Right ventricle myocardium inferior (tissue), 1 donor: ENCODE results near the gene FKBP15. TPM values are rescaled to one million over a fixed set of nuclear protein-coding genes. Genes with fewer than 3 reads are reported as not detected.
"Not testable (repeated sequence)": the region's sequence is repeated elsewhere in the genome, so short reads cannot be mapped to it uniquely, and the experiment has no call there.

Source experiments
- ATAC-seq: fragments of 200-7000 bp; cut with Tn5 transposase; one replicate; pipeline ENCODE4 v1.9.1; 2020; ENCODE audit warnings: mild to moderate bottlenecking, moderate library complexity
- DNase-seq: peaks from one replicate; pipeline ENCODE4 v3.0.0; 2021; ENCODE audit errors: missing footprints
- intact Hi-C: fragments of 100-400 bp; cut with DNase I; formaldehyde crosslinking; loops from one replicate; pipeline ENCODE4 v1.11.0; 2022
- total RNA-seq: library from RNA; stranded (reverse); fragmentation: NEBNext Ultra II Directional; extraction: Animal tissue kit (Norgen Biotek cat#: 25700); gene quantifications from one replicate; pipeline ENCODE4 v1.2.1, GENCODE V29; 2021
- donor health status: DM: no; HTN: yes; CAD: no; lungs with severe emphysema.

Gene FKBP15
- total RNA-seq, 1 donor from 2014 or later: 19.4 TPM

- DNase-seq: no peak
- peak; percentile 56 for ATAC-seq
- intact Hi-C loops: no loop called here
Observed at GRCh38 chr9:113137196-113138168, 83.6 kb downstream of the FKBP15 start.

GRCh38 chr9:113131689-113132151 is 89.4 kb downstream of the FKBP15 start:
- no peak for ATAC-seq
- DNase-seq: no peak
- intact Hi-C loops: no loop called here

- DNase-seq (no peak), ATAC-seq (no peak)
- intact Hi-C loops: no loop called here
Observed at GRCh38 chr9:113129884-113130283, 91.2 kb downstream of the FKBP15 start.

- ATAC-seq (no peak), DNase-seq (no peak)
- intact Hi-C loops: no loop called here
Observed at GRCh38 chr9:113129466-113129865, 91.6 kb downstream of the FKBP15 start.

- ATAC-seq: no peak
- intact Hi-C loops: no loop called here
- no peak for DNase-seq
Observed at GRCh38 chr9:113125386-113126035, 95.6 kb downstream of the FKBP15 start.

GRCh38 chr9:113118829-113119228 is 102.2 kb downstream of the FKBP15 start:
- intact Hi-C loops: loop anchor here (10.0 kb wide), 2 partner anchors 194 to 274 kb away; no protein-coding TSS in a partner anchor
- ATAC-seq, DNase-seq: not testable (repeated sequence)

Other genes starting within 250 kb of the FKBP15 start
- 4.8 TPM for gene ZNF883, start 209.1 kb downstream of the FKBP15 start, total RNA-seq
- 1.1 TPM for gene ZFP37, start 164.6 kb downstream of the FKBP15 start, total RNA-seq
- gene SLC31A2, start 70.3 kb downstream of the FKBP15 start, total RNA-seq: 14.6 TPM
- 12.0 TPM for gene SLC31A1, start 267 bp upstream of the FKBP15 start, total RNA-seq
- 38.3 TPM for gene CDC26, start 54.3 kb upstream of the FKBP15 start, total RNA-seq
- 11.0 TPM for gene PRPF4, start 54.4 kb upstream of the FKBP15 start, total RNA-seq
- not detected for gene RNF183, start 82.1 kb upstream of the FKBP15 start, total RNA-seq
- gene WDR31, start 119.0 kb upstream of the FKBP15 start, total RNA-seq: 13.0 TPM
- 0.35 TPM for gene BSPRY, start 128.3 kb upstream of the FKBP15 start, total RNA-seq
- 10.5 TPM for gene HDHD3, start 155.7 kb upstream of the FKBP15 start, total RNA-seq
- gene ALAD, start 180.0 kb upstream of the FKBP15 start, total RNA-seq: 136 TPM
- 22.6 TPM for gene POLE3, start 189.4 kb upstream of the FKBP15 start, total RNA-seq
- 0.24 TPM for gene C9orf43, start 189.5 kb upstream of the FKBP15 start, total RNA-seq
- gene RGS3, start 242.4 kb upstream of the FKBP15 start, total RNA-seq: 139 TPM